PC-9 (cell line): ENCODE data around the gene NUFIP2. TPM values are rescaled to one million over a fixed set of nuclear protein-coding genes. Genes with fewer than 3 reads are reported as not detected.

Experiments used
- BruUV-seq: library from RNA; stranded (reverse); fragments of 400-500 nt; replicated peaks from 2 replicates; lab custom pipeline; 2021; lab: Mats Ljungman, UMichigan
- CTCF ChIA-PET: fragments of 300-600 bp; sonication (Branson Sonifier 250); formaldehyde crosslinking; loops from one replicate; lab custom pipeline; 2022; ENCODE audit warnings: antibody characterized with exemption; lab: Charles Lee
- POLR2A ChIA-PET: fragments of 300-600 bp; sonication (Branson Sonifier 250); formaldehyde crosslinking; loops from one replicate; lab custom pipeline; 2022; ENCODE audit warnings: antibody characterized with exemption; ENCODE audit not compliant: unreplicated experiment; lab: Charles Lee
- DNase-seq, 2 experiments: peaks; one replicate each; pipeline versions ENCODE4 v3.0.0 to v3.0.0-alpha.2; 2015 to 2022; ENCODE audit warnings: mixed read lengths in 1 of 2
- H2AFZ ChIP-seq: fragments of 200-600 bp; sonication (generic); 2 replicates; pipeline ENCODE4 v1.8.1; 2017; ENCODE audit warnings: antibody characterized with exemption
- H3F3A ChIP-seq: fragments of 200-600 bp; sonication (generic); 2 replicates; pipeline ENCODE4 v1.8.1; 2017; ENCODE audit warnings: antibody characterized with exemption, mild to moderate bottlenecking, low read depth; ENCODE audit not compliant: insufficient read depth
- H3K27ac ChIP-seq: fragments of 200-600 bp; sonication (generic); 2 replicates; pipeline ENCODE4 v1.6.1; 2016; ENCODE audit warnings: mixed run types
- H3K27me3 ChIP-seq: fragments of 200-600 bp; sonication (generic); 2 replicates; pipeline ENCODE4 v1.6.1; 2016; ENCODE audit warnings: low read depth, mixed run types; ENCODE audit not compliant: insufficient read depth
- H3K36me3 ChIP-seq: fragments of 200-600 bp; sonication (generic); 2 replicates; pipeline ENCODE4 v1.6.1; 2016; ENCODE audit warnings: low read depth, mixed run types
- H3K4me1 ChIP-seq: fragments of 200-600 bp; sonication (generic); replicated peaks from 2 replicates; pipeline ENCODE4 v1.6.1; 2016; ENCODE audit warnings: mixed run types; ENCODE audit not compliant: insufficient read depth
- H3K4me2 ChIP-seq: fragments of 200-600 bp; sonication (generic); 2 replicates; pipeline ENCODE4 v1.6.1; 2017; ENCODE audit warnings: mixed run types
- H3K4me3 ChIP-seq: fragments of 200-600 bp; sonication (generic); 2 replicates; pipeline ENCODE4 v1.6.1; 2016; ENCODE audit warnings: mixed run types
- H3K79me2 ChIP-seq: fragments of 200-600 bp; sonication (generic); 2 replicates; pipeline ENCODE4 v1.6.1; 2017; ENCODE audit warnings: low read depth, mixed run types
- H3K9me2 ChIP-seq: fragments of 200-600 bp; sonication (generic); 2 replicates; pipeline ENCODE4 v1.8.1; 2017; ENCODE audit warnings: mild to moderate bottlenecking; ENCODE audit not compliant: insufficient read depth
- H3K9me3 ChIP-seq: fragments of 200-600 bp; sonication (generic); 2 replicates; pipeline ENCODE4 v1.8.1; 2016; ENCODE audit warnings: low read depth; ENCODE audit not compliant: insufficient read depth
- H4K20me1 ChIP-seq: fragments of 200-600 bp; sonication (generic); 2 replicates; pipeline ENCODE4 v1.8.1; 2017; ENCODE audit not compliant: insufficient read depth
- EZH2 ChIP-seq: fragments of 200-600 bp; sonication (generic); IDR thresholded peaks from 2 replicates; pipeline ENCODE4 v1.8.0; 2017; ENCODE audit warnings: antibody characterized with exemption, low read depth
- intact Hi-C: fragments of 100-400 bp; cut with micrococcal nuclease; formaldehyde crosslinking; loops from one replicate; pipeline ENCODE4 v1.10.0; 2022; ENCODE audit not compliant: unreplicated experiment
- total RNA-seq: library from RNA; stranded (reverse); gene quantifications from 2 replicates; pipeline ENCODE4 v1.2.3, GENCODE V29; 2021
- TF ChIP-seq, protein P1 (sequence below): fragments of 200-600 bp; sonication (generic); conservative IDR thresholded peaks from 2 replicates; pipeline ENCODE4 v1.6.1; 2017; ENCODE audit warnings: mixed run types, antibody characterized with exemption, mild to moderate bottlenecking, moderate library complexity

NUFIP2 gene
- total RNA-seq, 1 experiment from 2014 or later: 73.1 TPM

DNA sequence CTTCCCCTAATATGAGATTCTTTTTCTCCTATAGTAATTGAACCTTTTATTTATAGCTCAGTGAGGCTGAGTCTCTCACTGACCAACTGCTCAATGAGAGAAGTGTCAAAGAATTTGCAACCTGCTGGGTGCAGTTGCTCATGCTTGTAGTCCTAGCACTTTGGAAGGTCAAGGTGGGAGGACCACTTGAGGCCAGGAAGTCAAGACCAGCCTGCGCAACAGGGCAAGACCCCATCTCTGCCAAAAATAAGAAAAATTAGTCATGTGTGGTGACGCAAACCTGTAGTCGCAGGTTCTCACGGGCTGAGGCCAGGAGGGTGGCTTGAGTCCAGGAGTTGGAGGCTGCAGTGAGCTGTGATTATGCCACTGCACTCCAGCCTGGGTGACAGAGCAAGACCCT lies 78.2 kb downstream of the NUFIP2 start:
- H3F3A ChIP-seq: peaks cover 11% of the 10 kb centered on the region; the same call in 1 of the 2 replicates
- no peaks in the 10 kb centered on the region for H3K79me2 ChIP-seq
- CTCF ChIA-PET: interaction anchor here (0.5 kb wide), 1 partner anchor 12 kb away, joined by 4 read pairs; no protein-coding TSS in a partner anchor
- peaks cover 13% of the 10 kb centered on the region for H3K4me1 ChIP-seq
- H3K9me3 ChIP-seq: no peaks in the 10 kb centered on the region
- no peak for DNase-seq
- no peaks in the 10 kb centered on the region for H3K9me2 ChIP-seq
- no peak overlapping the region for H2AFZ ChIP-seq
- intact Hi-C loops: loop anchor here (5.0 kb wide), 1 partner anchor 77 kb away; the partner anchor contains the start of gene NUFIP2
- no peak overlapping the region for H3K4me3 ChIP-seq
- no TSS peak for BruUV-seq
- no peaks in the 10 kb centered on the region for H4K20me1 ChIP-seq
- H3K27me3 ChIP-seq: no peaks in the 10 kb centered on the region
- no peak overlapping the region for H3K4me2 ChIP-seq
- TF ChIP-seq EZH2: no peak
- TF ChIP-seq, protein P1, sequence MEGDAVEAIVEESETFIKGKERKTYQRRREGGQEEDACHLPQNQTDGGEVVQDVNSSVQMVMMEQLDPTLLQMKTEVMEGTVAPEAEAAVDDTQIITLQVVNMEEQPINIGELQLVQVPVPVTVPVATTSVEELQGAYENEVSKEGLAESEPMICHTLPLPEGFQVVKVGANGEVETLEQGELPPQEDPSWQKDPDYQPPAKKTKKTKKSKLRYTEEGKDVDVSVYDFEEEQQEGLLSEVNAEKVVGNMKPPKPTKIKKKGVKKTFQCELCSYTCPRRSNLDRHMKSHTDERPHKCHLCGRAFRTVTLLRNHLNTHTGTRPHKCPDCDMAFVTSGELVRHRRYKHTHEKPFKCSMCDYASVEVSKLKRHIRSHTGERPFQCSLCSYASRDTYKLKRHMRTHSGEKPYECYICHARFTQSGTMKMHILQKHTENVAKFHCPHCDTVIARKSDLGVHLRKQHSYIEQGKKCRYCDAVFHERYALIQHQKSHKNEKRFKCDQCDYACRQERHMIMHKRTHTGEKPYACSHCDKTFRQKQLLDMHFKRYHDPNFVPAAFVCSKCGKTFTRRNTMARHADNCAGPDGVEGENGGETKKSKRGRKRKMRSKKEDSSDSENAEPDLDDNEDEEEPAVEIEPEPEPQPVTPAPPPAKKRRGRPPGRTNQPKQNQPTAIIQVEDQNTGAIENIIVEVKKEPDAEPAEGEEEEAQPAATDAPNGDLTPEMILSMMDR: no peak
- no peak overlapping the region for H3K27ac ChIP-seq
- H3K36me3 ChIP-seq: no peaks in the 10 kb centered on the region
- POLR2A ChIA-PET: no interaction called here

DNA sequence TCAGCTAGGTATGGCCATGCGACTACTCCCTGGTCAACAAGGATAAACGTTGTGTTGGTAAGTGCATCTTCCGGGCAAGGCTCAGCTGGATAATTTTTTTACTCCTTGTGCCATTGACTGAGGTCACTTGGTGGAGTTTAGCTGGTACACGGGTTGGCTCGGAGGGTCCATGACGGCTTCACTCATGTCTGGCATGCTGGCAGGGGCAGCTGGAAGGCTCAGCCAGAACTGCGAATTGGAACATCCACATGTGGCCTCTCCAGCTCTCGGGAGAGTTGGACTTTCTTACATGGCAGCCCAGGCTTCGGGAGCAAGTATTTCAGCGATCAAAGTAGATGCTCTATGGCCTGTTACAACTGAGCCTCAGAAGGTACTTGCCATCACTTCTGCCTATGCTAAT lies 78.8 kb downstream of the NUFIP2 start:
- no peak for DNase-seq
- ChIA-PET POLR2A (no interaction called here), CTCF (interaction anchor here (0.6 kb wide), 1 partner anchor 1609 kb away, joined by 27 read pairs; the partner anchor contains the start of gene CRLF3)
- Histone ChIP-seq H3K9me2 (no peaks in the 10 kb centered on the region), H4K20me1 (no peaks in the 10 kb centered on the region), H3K4me1 (peaks cover 13% of the 10 kb centered on the region), H3K36me3 (no peaks in the 10 kb centered on the region), H3K4me3 (no peak overlapping the region), H3K27ac (no peak overlapping the region), H3K79me2 (no peaks in the 10 kb centered on the region), H2AFZ (no peak overlapping the region), H3F3A (peaks cover 11% of the 10 kb centered on the region; the same call in 1 of the 2 replicates), H3K27me3 (no peaks in the 10 kb centered on the region), H3K9me3 (no peaks in the 10 kb centered on the region), H3K4me2 (no peak overlapping the region)
- intact Hi-C loops: loop anchor here (5.0 kb wide), 1 partner anchor 77 kb away; the partner anchor contains the start of gene NUFIP2
- TF ChIP-seq, protein P1: no peak
- TF ChIP-seq EZH2: no peak
- no TSS peak for BruUV-seq

DNA sequence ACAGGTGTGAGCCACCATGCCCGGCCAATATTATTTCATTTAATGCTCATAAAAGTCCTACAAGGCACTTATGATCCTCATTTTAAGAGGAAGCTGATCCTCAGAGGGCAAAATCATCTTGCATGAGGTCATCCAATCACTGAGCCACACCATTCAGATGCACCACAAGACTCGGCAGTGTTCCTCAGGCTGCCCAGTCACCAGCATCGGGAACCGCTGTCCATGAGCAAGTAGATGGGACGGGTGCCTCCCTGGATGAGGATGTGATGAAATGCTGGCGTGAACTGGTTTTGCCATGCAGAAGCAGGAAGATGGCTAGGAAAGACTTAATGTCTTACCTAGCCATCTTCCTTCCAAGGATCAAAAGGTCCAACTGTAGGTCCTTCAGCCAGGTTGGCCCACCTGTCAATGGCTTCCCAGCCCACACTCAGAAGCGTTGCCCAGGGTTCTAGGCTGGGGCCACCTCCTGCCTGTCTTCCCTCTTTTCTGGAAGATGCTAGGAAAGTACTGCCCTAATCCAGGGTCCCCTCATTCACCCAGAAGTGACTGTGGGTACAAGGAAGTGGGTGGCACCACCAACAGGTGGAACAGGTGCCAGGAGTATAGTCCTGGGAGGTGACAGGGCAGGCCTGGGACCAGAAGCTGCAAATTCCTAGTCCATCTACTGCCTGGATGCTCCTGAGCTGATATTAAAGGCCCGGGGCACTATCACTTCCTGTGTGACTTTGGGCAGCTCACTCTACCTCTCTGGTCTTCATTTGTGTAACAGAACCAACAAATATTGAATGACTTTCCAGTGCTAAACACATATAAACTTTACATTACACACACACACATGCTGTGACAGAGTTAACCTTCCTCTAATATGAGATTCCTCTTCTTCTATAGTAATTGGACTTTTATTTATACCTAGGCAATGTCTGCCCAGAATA lies 79.5 kb downstream of the NUFIP2 start:
- intact Hi-C loops: loop anchor here (5.0 kb wide), 1 partner anchor 78 kb away; the partner anchor contains the start of gene NUFIP2
- CTCF ChIA-PET: interaction anchor here (0.6 kb wide), 1 partner anchor 1610 kb away, joined by 27 read pairs; the partner anchor contains the start of gene CRLF3
- POLR2A ChIA-PET: no interaction called here

More for the DNA sequence above, 79.5 kb downstream of the NUFIP2 start:
- TF ChIP-seq, protein P1: no peak
- TF ChIP-seq EZH2: no peak
- no peak overlapping the region for H3K4me3 ChIP-seq
- H3K9me3 ChIP-seq: no peaks in the 10 kb centered on the region
- no peak overlapping the region for H2AFZ ChIP-seq
- no peak for DNase-seq
- H3K9me2 ChIP-seq: no peaks in the 10 kb centered on the region
- peaks cover 5% of the 10 kb centered on the region; the same call in 1 of the 2 replicates for H3F3A ChIP-seq
- no peak overlapping the region for H3K27ac ChIP-seq
- H3K27me3 ChIP-seq: no peaks in the 10 kb centered on the region
- H3K4me2 ChIP-seq: no peak overlapping the region
- H4K20me1 ChIP-seq: no peaks in the 10 kb centered on the region
- BruUV-seq: no TSS peak
- no peaks in the 10 kb centered on the region for H3K36me3 ChIP-seq
- peaks cover 9% of the 10 kb centered on the region for H3K4me1 ChIP-seq
- H3K79me2 ChIP-seq: no peaks in the 10 kb centered on the region
